GM15510 (cell line): ENCODE data around the gene SPRR5.

Source experiments
- POLR2A ChIP-seq: IDR thresholded peaks from 3 replicates; pipeline ENCODE4 v1.6.1; 2011; ENCODE audit warnings: borderline replicate concordance; ENCODE audit not compliant: insufficient read length; ENCODE audit errors: extremely low read depth

SPRR5 gene

GRCh38 chr1:152932170-152932811 lies 14.7 kb upstream of the SPRR5 start:
- no peak for TF ChIP-seq POLR2A

GRCh38 chr1:152933196-152933595 lies 13.8 kb upstream of the SPRR5 start:
- TF ChIP-seq POLR2A: no peak

GRCh38 chr1:152940614-152941013 lies 6.4 kb upstream of the SPRR5 start:
- TF ChIP-seq POLR2A: no peak

- no peak for TF ChIP-seq POLR2A
These were observed 5.8 kb upstream of the SPRR5 start for GRCh38 chr1:152941037-152941711.

GRCh38 chr1:152942161-152942560 lies 4.8 kb upstream of the SPRR5 start:
- no peak for TF ChIP-seq POLR2A

- no peak for TF ChIP-seq POLR2A
These were observed 758 bp upstream of the SPRR5 start for GRCh38 chr1:152946248-152946647.

GRCh38 chr1:152951711-152952110 lies 4.7 kb downstream of the SPRR5 start:
- no peak for TF ChIP-seq POLR2A

GRCh38 chr1:152953761-152954160 lies 6.8 kb downstream of the SPRR5 start:
- TF ChIP-seq POLR2A: no peak

- TF ChIP-seq POLR2A: no peak
These were observed 7.4 kb downstream of the SPRR5 start for GRCh38 chr1:152954436-152954835.

- no peak for TF ChIP-seq POLR2A
These were observed 10.6 kb downstream of the SPRR5 start for GRCh38 chr1:152957561-152957960.

- TF ChIP-seq POLR2A: no peak
These were observed 12.3 kb downstream of the SPRR5 start for GRCh38 chr1:152959273-152959672.

- TF ChIP-seq POLR2A: no peak
These were observed 12.9 kb downstream of the SPRR5 start for GRCh38 chr1:152959801-152960451.

GRCh38 chr1:152960452-152961044 lies 13.5 kb downstream of the SPRR5 start:
- no peak for TF ChIP-seq POLR2A

GRCh38 chr1:152961226-152961891 lies 14.4 kb downstream of the SPRR5 start:
- TF ChIP-seq POLR2A: no peak

GRCh38 chr1:152962876-152963415 lies 15.9 kb downstream of the SPRR5 start:
- TF ChIP-seq POLR2A: no peak
